Measurements from ENCODE around the gene EDN2.

The EDN2 gene

GRCh38 chr1:41464885-41465284 lies 19.6 kb downstream of the EDN2 start:
- no peak for DNase-seq (ENCODE audit: low spot score)

- DNase-seq (ENCODE audit: low spot score): no peak
Measured at GRCh38 chr1:41463516-41463915, 21.0 kb downstream of the EDN2 start.

GRCh38 chr1:41462680-41463004 lies 21.8 kb downstream of the EDN2 start:
- DNase-seq (ENCODE audit: low spot score): no peak

- no peak for DNase-seq (ENCODE audit: low spot score)
Measured at GRCh38 chr1:41461790-41462679, 22.4 kb downstream of the EDN2 start.

- peak; percentile 68 for DNase-seq (ENCODE audit: low spot score)
Measured at GRCh38 chr1:41456847-41457540, 27.5 kb downstream of the EDN2 start.

GRCh38 chr1:41455479-41456332 lies 28.8 kb downstream of the EDN2 start:
- peak; percentile 73 for DNase-seq (ENCODE audit: low spot score)

GRCh38 chr1:41454406-41454805 lies 30.1 kb downstream of the EDN2 start:
- peak; percentile 69 for DNase-seq (ENCODE audit: low spot score)

- DNase-seq (ENCODE audit: low spot score): no peak
Measured at GRCh38 chr1:41452704-41453290, 31.7 kb downstream of the EDN2 start.

- DNase-seq (ENCODE audit: low spot score): no peak
Measured at GRCh38 chr1:41450747-41451285, 33.7 kb downstream of the EDN2 start.

GRCh38 chr1:41449326-41449921 lies 35.1 kb downstream of the EDN2 start:
- no peak for DNase-seq (ENCODE audit: low spot score)

- peak; percentile 40 for DNase-seq (ENCODE audit: low spot score)
Measured at GRCh38 chr1:41448821-41449220, 35.7 kb downstream of the EDN2 start.

- peak; percentile 44 for DNase-seq (ENCODE audit: low spot score)
Measured at GRCh38 chr1:41447995-41448770, 36.3 kb downstream of the EDN2 start.

- DNase-seq (ENCODE audit: low spot score): no peak
Measured at GRCh38 chr1:41446851-41447610, 37.5 kb downstream of the EDN2 start.

- DNase-seq (ENCODE audit: low spot score): no peak
Measured at GRCh38 chr1:41444785-41445184, 39.7 kb downstream of the EDN2 start.

- DNase-seq (ENCODE audit: low spot score): no peak
Measured at GRCh38 chr1:41444246-41444645, 40.2 kb downstream of the EDN2 start.

GRCh38 chr1:41442697-41443251 lies 41.7 kb downstream of the EDN2 start:
- DNase-seq (ENCODE audit: low spot score): peak; percentile 62

GRCh38 chr1:41440321-41441085 lies 44.0 kb downstream of the EDN2 start:
- no peak for DNase-seq (ENCODE audit: low spot score)

- no peak for DNase-seq (ENCODE audit: low spot score)
Measured at GRCh38 chr1:41439234-41439633, 45.2 kb downstream of the EDN2 start.

- no peak for DNase-seq (ENCODE audit: low spot score)
Measured at GRCh38 chr1:41438711-41439110, 45.8 kb downstream of the EDN2 start.
